HG02642 (cell line): ENCODE measurements around the gene CIDEA.
"Not testable (repeated sequence)": the region's sequence is repeated elsewhere in the genome, so short reads cannot be mapped to it uniquely, and the experiment has no call there.

Experiments used
- ATAC-seq: cut with Tn5 transposase; IDR thresholded peaks from one replicate; pipeline ENCODE4 v1.9.1; 2021; ENCODE audit warnings: mild to moderate bottlenecking; ENCODE audit not compliant: unreplicated experiment, poor library complexity

The CIDEA gene

GRCh38 chr18:12236934-12237832 lies 17.0 kb upstream of the CIDEA start:
- ATAC-seq = peak; percentile 96

DNA sequence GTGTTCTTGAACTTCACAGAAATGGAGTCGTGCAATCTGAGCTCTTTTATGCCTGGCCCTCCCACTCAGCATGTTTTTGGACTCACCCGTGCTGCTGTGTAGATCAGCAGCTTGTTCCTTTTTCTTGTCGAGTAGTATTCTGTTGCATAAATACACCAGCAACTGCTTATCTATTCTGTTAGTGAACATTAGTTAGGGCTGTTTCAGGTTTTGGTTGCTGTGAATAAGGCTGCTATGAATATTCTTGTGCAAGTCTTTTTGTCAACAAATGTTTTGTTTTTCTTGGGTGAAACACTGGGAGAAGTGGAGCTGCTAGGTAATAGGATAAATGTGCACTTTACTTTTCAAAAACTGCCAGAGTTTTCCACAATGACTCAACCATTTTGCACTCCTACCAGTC lies 15.3 kb upstream of the CIDEA start:
- no peak for ATAC-seq

GRCh38 chr18:12239431-12239830 lies 14.7 kb upstream of the CIDEA start:
- no peak for ATAC-seq

DNA sequence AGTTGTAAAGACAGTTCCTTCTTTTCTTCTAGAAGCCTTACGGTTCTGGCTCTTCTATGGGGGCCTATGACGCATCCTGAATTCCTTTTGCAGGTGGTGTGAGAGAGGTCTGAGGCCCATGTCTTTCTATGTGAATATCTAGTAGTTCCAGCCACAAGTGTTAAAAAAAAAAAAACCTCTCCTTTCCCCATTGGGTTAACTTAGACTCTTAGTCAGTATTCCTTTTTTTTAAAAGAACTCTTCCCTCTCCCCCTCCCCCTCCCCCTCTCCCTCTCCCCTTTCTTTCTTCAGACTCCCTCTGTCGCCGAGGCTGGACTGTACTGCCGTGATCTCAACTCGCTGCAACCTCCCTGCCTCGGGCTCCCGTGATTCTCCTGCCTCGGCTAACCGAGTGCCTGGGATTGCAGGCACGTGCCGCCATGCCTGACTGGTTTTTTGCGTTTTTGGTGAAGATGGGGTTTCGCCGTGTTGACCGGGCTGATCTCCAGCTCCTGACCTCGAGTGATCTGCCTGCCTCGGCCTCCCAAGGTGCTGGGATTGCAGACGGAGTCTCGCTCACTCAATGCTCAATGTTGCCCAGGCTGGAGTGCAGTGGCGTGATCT lies 11.4 kb upstream of the CIDEA start:
- ATAC-seq = no peak

GRCh38 chr18:12243272-12243671 lies 10.9 kb upstream of the CIDEA start:
- ATAC-seq = not testable (repeated sequence)

DNA sequence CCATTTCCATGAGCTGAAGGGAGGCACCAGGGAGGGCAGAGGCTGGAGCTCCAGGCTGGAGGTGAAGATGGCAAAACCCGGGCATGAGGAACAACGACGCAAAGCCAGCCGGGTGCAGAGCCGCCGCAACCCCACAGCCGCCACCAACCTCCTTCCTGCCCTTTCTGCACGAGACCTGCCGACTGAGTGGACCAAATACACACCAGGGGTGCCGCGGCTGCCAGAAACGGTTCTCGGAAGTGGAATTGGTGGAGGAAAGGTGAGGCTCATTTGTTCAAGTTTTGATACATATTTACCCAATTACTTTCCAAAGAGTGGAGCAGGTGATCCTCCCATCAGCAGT lies 8.4 kb upstream of the CIDEA start:
- ATAC-seq = no peak

DNA sequence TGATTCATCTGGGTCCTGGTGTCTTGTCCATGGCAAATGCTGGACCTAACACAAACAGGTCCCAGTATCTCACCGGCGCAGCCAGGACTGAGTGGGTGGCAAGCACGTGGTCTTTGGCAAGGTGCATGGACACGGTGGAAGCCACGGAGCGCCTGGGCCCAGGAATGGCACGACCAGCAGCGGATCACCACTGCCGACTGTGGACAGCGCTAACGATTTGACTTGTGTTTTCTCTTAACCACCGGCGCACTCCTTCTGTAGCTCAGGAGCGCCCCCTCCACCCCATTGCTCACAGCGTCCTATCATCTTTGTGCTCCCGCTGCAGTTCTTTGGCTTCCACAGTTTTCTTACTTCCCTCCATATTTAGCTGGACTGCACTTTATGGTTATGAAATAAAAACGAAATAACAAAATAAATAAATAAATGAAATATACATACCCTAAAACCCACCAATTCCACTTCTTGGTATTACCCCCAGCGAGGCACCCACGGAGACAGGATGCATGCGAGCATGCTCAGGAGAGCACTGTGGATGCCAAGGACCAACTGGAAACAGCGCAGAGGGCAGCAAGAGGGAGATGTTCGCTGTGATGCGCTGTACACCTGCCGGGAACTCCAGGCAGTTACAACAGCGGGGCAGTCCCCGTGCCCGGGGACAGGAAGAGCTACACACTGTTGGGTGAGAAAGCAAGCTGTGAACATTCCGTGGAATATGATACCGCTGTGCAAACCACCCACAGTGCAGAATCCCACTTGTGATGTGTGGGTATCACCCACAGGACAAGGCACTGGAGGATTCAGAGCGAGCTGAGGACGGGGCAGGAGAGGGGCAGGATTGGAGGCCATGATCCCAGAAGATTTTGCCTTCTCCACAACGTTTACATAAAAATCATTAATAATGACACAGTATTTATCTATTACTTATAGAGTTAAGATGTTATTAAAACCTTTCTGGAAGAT lies 7.0 kb upstream of the CIDEA start:
- no peak for ATAC-seq

- no peak for ATAC-seq
These were observed 6.2 kb upstream of the CIDEA start for GRCh38 chr18:12247946-12248345.

DNA sequence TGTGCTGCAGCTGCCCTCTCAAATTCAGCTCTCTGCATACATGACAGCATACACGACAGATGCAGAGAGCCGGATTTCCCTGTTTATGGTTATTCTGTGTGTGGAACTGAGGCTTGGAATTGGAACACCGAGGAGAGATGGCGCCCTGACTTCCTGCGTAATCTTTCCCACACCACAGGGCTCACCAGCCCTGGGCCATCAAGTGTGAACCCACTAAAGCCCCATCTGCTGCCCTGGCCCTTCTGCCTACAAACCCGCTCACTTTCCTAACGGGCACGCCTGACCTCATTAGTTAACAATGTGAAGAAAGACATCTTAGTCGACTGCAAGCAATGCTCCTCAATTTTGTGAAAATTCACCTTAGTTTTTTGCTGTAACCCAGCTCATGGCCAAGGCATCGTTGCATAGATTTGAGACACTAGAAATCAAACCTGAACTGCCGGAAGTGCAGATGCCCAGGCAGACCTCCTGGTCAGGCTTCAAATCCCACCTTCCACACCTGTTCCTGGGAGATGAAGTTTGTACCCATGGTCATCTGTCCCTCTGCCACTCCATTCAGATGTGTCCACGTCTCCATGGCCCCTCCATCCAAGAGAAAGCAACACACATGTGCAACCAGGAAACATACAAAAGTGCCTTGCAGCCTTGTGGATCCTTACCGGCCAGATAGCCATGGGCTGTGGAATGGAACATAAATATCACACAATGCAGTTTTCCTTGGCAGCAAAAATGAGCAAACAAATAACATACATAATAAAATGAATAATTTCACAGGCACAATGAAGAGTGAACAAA lies 5.0 kb upstream of the CIDEA start:
- no peak for ATAC-seq

- ATAC-seq = no peak
These were observed 2.9 kb upstream of the CIDEA start for GRCh38 chr18:12251311-12251710.

- no peak for ATAC-seq
These were observed 2.1 kb upstream of the CIDEA start for GRCh38 chr18:12252061-12252460.

DNA sequence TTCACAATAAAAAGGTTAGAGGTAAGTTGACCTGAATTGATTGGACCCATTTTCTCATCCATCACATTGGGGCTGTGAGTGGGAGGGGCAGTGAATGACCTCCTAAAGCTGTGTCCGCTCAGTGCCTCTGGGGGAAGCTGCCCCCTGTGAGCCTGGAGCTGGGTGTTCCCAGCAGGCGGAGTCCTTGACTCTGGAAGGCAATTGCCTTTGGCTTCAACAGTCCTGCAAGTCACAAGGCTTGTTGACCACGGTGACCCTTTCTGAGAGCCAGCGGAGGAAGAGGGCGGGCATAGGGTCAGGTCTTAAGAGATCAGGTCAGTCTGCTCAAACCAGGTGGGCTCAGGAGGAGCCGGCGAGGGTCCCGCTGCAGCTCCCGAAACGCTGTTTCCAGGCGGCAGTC lies 1.1 kb upstream of the CIDEA start:
- no peak for ATAC-seq

- no peak for ATAC-seq
These were observed 462 bp upstream of the CIDEA start for GRCh38 chr18:12253663-12254135.

DNA sequence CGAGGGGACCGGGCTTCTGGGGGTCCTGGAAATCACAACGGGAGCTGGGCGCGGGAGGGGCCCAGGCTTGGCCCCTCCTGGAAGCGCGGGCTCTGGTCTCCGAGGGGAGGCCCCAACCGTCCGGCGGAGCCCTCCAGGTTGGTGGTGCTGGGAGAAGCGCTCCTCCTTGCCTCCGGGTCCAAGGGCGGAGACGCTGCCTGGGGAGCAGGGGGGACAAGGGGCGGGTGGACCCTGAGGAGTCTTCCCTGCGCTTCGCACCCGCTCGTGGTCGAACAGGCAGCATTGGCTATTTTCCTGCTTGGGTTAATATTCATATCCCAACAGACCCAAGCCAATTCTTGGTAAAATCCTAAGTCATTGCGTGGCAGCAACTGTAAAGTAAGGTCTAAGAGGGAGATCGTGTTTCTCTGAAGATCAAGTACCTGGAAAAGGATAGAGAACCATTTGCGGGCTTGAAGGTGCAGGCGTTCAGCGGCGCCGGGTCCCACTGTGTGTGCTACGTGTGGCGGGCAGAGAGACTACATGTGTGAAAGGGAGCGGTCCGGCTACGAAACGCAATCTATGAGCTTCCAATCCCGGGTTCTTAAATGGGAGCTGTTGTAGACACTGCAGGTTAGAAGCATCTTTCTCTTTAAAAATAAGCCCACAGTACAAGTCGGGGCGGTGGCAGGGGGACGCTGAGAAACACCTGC lies 805 bp downstream of the CIDEA start:
- ATAC-seq = no peak

DNA sequence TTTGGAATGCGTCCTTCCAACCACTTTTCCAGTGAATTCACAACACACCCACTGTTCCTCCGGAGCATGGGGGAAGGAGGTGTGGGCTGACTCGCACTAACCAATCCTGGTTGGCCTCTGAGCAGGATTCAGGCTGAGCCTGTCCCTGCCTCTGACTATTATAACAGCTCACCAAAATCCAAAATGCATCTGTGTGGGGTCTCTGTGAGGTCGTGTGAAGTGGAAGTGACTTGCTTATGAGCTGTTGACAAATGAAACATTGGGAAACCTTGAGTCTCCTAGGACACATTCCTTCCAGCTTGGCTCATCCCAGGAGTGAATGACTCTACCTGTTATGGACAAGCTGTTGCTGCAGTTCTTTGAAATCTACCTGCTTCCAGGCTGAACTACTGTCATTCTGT lies 1.5 kb downstream of the CIDEA start:
- ATAC-seq = no peak

GRCh38 chr18:12256951-12257350 lies 2.8 kb downstream of the CIDEA start:
- no peak for ATAC-seq

DNA sequence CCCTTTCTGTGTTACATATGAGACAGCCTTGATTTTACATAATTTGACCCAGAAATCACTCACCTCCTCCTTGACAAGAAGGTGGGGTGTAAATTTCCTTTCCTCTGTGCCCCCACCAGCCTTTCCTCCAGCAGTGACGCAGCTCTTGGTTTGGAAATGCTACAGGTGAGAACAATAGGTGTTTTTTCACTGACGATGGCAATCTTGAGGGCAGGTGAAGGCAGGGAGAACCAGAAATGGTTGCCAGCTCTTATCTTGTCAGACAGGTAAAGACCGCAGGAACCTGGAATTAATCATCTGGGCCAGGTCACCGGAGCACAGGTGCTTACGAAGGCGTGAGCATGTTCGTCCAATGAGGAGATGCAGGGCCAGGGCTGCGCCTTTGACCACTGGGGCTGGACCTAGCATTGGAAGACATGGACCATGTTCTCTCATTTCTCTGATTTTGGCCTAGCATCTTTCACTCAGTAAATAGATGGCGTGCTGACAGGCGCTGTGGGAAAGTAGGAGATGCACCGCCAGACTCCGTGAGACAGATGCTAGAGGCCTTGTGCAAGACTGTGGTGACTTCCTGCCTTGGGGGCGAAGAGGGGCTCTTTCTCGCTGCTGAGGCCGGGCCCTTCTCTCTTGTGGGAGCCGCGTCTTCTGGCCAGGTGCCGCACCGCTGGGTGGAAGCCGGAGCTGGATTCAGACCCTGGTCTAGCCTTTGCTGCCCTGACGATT lies 4.0 kb downstream of the CIDEA start:
- no peak for ATAC-seq

DNA sequence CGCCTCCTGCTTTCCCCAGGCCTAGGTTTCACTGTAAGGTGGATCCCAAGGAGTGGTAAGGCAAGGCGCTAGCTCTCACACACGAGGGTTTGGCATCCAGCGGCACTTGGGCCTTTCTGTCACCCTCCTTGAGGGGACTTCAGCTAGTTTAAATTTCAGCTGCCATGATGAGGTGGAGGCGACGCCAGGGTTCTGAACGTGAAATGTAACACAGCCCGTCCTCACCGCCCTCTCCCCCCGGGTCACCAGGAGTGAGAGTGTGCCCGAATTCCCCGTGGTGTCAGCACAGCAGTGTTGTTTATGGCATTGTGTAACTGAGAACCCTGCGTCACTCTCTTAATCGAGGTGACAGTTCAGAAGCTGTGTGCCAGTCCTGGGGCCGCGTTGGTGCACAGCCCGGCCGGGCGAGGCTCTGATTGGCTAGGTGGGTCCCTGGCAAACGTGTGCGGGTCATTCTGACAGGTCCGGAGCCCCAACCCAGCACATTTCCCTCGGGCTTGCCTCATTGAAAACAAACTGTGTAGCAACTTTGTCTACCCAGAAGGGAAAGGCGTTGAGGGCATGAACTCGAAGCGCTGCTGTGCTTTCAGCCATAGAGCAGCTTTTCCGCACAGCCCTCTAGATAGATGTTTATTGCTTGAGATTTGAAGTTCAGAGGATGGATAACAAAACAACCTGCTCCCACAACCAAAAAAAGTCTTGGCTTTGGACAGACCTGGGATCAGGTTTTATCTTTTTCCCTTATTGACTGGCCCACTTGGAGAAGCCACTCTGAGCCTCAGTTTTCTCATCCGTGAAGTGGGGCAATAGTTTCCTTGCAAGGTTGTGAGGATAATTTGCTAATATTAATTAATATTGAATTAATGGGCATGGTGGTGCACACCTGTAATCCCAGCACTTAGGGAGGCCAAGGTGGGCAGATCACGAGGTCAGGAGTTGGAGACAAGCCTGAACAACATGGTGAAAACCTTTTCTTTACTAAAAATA lies 4.9 kb downstream of the CIDEA start:
- no peak for ATAC-seq
